Choroid plexus epithelial cell (primary cell): Measurements from ENCODE around the gene AMMECR1L.
"Not testable (repeated sequence)": the region's sequence is repeated elsewhere in the genome, so short reads cannot be mapped to it uniquely, and the experiment has no call there.

Source experiments
- DNase-seq: peaks from one replicate; pipeline ENCODE4 v3.0.0-alpha.2; 2010; ENCODE audit warnings: low read depth
- H3K4me3 ChIP-seq: 2 replicates; pipeline ENCODE4 v1.5.1; 2011; ENCODE audit warnings: low read depth, mild to moderate bottlenecking, control low read depth, low read length, moderate library complexity
- CTCF ChIP-seq: conservative IDR thresholded peaks from 2 replicates; pipeline ENCODE4 v1.5.1; 2011; ENCODE audit warnings: low read depth, mild to moderate bottlenecking, control low read depth, inconsistent platforms, low read length, moderate library complexity

AMMECR1L gene

GRCh38 chr2:127911737-127912136 is 26.0 kb upstream of the AMMECR1L start:
- no peak for DNase-seq
- TF ChIP-seq CTCF, result no peak
- no peak overlapping the region for H3K4me3 ChIP-seq

- H3K4me3 ChIP-seq, result no peak overlapping the region
- no peak for TF ChIP-seq CTCF
- no peak for DNase-seq
Measured at GRCh38 chr2:127910415-127910814, 24.7 kb upstream of the AMMECR1L start.

GRCh38 chr2:127909019-127909418 is 23.3 kb upstream of the AMMECR1L start:
- DNase-seq, result no peak
- no peak overlapping the region for H3K4me3 ChIP-seq
- no peak for TF ChIP-seq CTCF

GRCh38 chr2:127907733-127908400 is 22.1 kb upstream of the AMMECR1L start:
- not testable (repeated sequence) for DNase-seq, H3K4me3 ChIP-seq

DNA sequence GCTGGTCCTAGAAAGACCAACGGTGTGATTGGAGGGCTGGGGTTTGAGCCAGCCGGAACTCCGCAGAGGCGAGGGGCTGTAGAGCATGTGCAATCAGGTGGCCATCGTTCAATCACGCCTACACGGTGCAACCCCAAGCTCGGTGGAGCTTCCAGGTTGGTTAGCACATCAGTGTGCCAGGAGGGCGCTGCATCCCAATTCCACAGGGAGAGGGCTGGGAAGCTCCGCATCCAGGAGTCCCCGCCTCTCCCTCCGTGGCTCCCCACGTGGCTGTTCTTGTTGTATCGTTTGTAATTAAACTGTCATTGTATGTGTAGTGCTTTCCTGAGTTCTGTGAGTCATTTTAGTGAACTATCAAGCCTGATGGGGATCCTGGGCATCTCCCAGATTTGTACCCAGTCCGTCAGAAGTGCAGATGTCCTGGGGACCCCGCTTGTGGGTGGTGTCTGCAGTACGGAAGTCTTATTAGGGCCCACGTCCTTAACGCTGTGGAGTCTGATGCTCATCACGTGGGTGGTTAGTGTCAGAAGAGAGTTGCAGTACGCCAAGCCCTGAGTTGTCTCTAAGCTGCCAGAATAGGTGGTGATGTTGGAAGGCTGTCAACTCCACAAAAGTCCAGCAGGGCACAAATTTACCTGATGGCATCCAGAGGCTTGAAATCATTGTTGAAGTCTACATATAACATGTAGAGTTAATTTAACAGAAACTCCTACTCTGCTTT is 20.6 kb upstream of the AMMECR1L start:
- H3K4me3 ChIP-seq, result no peak overlapping the region
- DNase-seq, result no peak
- TF ChIP-seq CTCF, result no peak

DNA sequence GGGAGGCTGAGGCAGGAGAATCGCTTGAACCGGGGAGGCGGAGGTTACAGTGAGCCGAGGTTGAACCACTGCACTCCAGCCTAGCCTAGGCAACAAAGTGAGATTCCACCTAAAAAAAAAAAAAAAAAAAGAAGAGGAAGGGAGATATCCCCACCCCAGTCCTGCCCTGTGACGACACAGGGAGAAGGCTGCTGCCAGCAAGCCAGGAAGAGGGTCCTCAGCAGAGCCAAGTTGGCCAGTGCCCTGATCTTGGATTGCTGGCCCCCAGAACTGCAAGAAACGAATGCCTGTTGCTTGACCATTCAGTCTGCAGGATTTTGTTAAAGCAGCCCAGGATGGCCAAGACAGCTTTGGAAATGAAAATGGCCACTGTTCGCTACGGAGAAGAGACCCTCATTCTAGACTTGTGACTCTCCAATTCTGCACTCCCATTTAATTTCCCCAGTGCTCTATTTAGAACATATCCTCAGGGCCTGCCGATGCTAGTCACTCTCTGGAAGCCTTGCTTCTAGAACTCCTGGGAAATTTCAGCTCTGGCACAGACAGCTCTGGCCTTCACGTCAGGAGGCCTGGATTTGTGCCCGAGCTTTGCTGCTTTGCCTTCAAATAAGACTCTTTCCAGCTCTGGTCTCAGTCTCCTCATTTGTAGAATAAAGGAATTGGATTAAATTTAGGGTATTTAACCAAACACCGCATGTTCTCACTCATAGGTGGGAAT is 15.7 kb upstream of the AMMECR1L start:
- DNase-seq, result peak; percentile 58
- no peak overlapping the region for H3K4me3 ChIP-seq
- TF ChIP-seq CTCF, result no peak

DNA sequence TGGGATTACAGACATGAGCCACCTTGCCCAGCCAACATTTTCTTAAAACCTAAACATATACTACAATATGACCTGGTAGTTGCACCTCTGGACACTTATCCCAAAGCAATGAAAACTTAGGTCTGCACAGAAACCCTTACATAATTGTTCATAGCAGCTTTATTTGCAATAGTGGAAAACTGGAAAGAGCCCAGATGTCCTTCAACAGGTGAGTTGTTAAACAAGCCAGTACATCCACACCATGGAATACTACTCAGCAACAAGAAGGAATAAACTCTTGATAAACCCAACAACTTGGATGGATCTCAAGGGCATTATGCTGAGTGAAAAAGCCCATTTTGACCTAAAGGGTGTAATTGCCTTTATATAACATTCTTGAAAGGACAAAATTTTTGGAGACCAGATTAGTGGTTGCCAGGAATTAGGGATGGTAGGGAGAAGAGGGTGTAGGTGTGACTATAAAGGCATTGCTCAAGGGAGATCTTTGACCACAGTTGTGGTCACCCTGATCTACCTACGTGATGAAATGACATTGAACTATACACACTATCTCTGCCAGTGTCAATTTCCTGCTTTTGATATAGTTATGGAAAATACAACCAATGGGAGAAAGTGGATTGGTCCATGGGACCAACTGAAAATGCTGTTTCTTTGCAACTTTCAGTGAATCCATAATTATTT is 11.9 kb upstream of the AMMECR1L start:
- no peak overlapping the region for H3K4me3 ChIP-seq
- no peak for TF ChIP-seq CTCF
- no peak for DNase-seq
